HEK293 (cell line): ENCODE measurements around the gene SNRNP27.

Experiments
- CTCF ChIA-PET: fragments of 350-600 bp; formaldehyde crosslinking; extraction: SDS; loops from one replicate; lab custom pipeline; 2021; ENCODE audit warnings: antibody characterized with exemption; lab: Yijun Ruan, JAX
- POLR2A ChIA-PET: fragments of 300-600 bp; formaldehyde crosslinking; extraction: SDS; loops from one replicate; lab custom pipeline; 2020; ENCODE audit warnings: antibody characterized with exemption, inconsistent platforms; lab: Yijun Ruan, JAX
- H3K27ac ChIP-seq: fragments of 200-500 bp; sonication (Bioruptor generic); 2 replicates; pipeline ENCODE4 v1.5.1; 2014; ENCODE audit warnings: low read depth, low read length, control low read depth, inconsistent platforms; ENCODE audit errors: extremely low read depth
- H3K36me3 ChIP-seq, 2 experiments: fragments of 200-500 bp in 1 of 2; sonication (Bioruptor generic) in 1 of 2; 1 replicate in 1 of 2; 2 replicates in 1 of 2; pipeline ENCODE4 v1.5.1; 2014 to 2017; ENCODE audit warnings: inconsistent platforms in 2 of 2, low read length in 2 of 2; ENCODE audit not compliant: control insufficient read depth in 2 of 2, insufficient read depth in 1 of 2
- H3K4me1 ChIP-seq: fragments of 200-500 bp; sonication (Bioruptor generic); 2 replicates; pipeline ENCODE4 v1.5.1; 2014; ENCODE audit warnings: mild to moderate bottlenecking, low read length, inconsistent platforms; ENCODE audit not compliant: control insufficient read depth, insufficient read depth
- H3K4me3 ChIP-seq: 2 replicates; pipeline ENCODE4 v1.5.1; 2011; ENCODE audit warnings: low read depth, mild to moderate bottlenecking, control low read depth, low read length, moderate library complexity
- H3K9me3 ChIP-seq: fragments of 200-500 bp; sonication (Bioruptor generic); 2 replicates; pipeline ENCODE4 v1.5.1; 2014; ENCODE audit warnings: low read depth, low read length, inconsistent platforms; ENCODE audit not compliant: control insufficient read depth, insufficient read depth
- FEZF1 ChIP-seq: fragments of 450-650 bp; formaldehyde crosslinking; IDR thresholded peaks from 2 replicates; pipeline ENCODE4 v1.5.1; 2016; ENCODE audit warnings: missing biosample characterization, missing genetic modification characterization
- HOXD13 ChIP-seq: sonication (generic); formaldehyde crosslinking; IDR thresholded peaks from 2 replicates; pipeline ENCODE4 v1.8.0; 2022; ENCODE audit warnings: missing genetic modification reagents, borderline replicate concordance
- IKZF3 ChIP-seq: fragments of 450-650 bp; IDR thresholded peaks from 2 replicates; pipeline ENCODE4 v1.5.0; 2018; ENCODE audit warnings: missing biosample characterization, mild to moderate bottlenecking, missing genetic modification characterization, moderate library complexity
- SCRT2 ChIP-seq: fragments of 450-650 bp; formaldehyde crosslinking; IDR thresholded peaks from 2 replicates; pipeline ENCODE4 v1.5.1; 2016; ENCODE audit warnings: missing biosample characterization, missing genetic modification characterization
- SETDB1 ChIP-seq: IDR thresholded peaks from one replicate; pipeline ENCODE4 v1.6.1; 2017; ENCODE audit warnings: mild to moderate bottlenecking, low read length, moderate library complexity, mixed read lengths; ENCODE audit not compliant: insufficient read length
- SP3 ChIP-seq: fragments of 450-650 bp; formaldehyde crosslinking; IDR thresholded peaks from 2 replicates; pipeline ENCODE4 v1.5.1; 2016; ENCODE audit warnings: missing biosample characterization, missing genetic modification characterization
- ZBTB1 ChIP-seq: fragments of 450-650 bp; formaldehyde crosslinking; IDR thresholded peaks from 2 replicates; pipeline ENCODE4 v1.5.1; 2016; ENCODE audit warnings: missing biosample characterization, missing genetic modification characterization
- ZNF175 ChIP-seq: fragments of 450-650 bp; formaldehyde crosslinking; IDR thresholded peaks from 2 replicates; pipeline ENCODE4 v1.5.1; 2016; ENCODE audit warnings: missing biosample characterization, missing genetic modification characterization
- ZNF274 ChIP-seq, 2 experiments: fragments of 200-500 bp in 1 of 2; fragments of 450-650 bp in 1 of 2; sonication (Bioruptor generic) in 1 of 2; formaldehyde crosslinking in 1 of 2; IDR thresholded peaks; 2 replicates each; pipeline versions ENCODE4 v1.5.1 to v1.6.1; 2014 to 2016; ENCODE audit warnings: borderline replicate concordance in 1 of 2, inconsistent platforms in 1 of 2, low read length in 1 of 2, missing biosample characterization in 1 of 2, missing genetic modification characterization in 1 of 2
- ZNF302 ChIP-seq: fragments of 450-650 bp; formaldehyde crosslinking; IDR thresholded peaks from 2 replicates; pipeline ENCODE4 v1.5.1; 2016; ENCODE audit warnings: missing biosample characterization, missing genetic modification characterization, low read depth
- ZNF324 ChIP-seq: fragments of 450-650 bp; formaldehyde crosslinking; IDR thresholded peaks from 2 replicates; pipeline ENCODE4 v1.5.1; 2016; ENCODE audit warnings: missing biosample characterization, missing genetic modification characterization
- ZNF391 ChIP-seq: fragments of 450-650 bp; formaldehyde crosslinking; IDR thresholded peaks from 2 replicates; pipeline ENCODE4 v1.5.1; 2016; ENCODE audit warnings: low read depth, missing biosample characterization, missing genetic modification characterization, borderline replicate concordance
- ZNF423 ChIP-seq: fragments of 450-650 bp; formaldehyde crosslinking; IDR thresholded peaks from 2 replicates; pipeline ENCODE4 v1.5.1; 2016; ENCODE audit warnings: missing biosample characterization, missing genetic modification characterization
- ZNF48 ChIP-seq: fragments of 450-650 bp; formaldehyde crosslinking; IDR thresholded peaks from 2 replicates; pipeline ENCODE4 v1.5.1; 2016; ENCODE audit warnings: missing biosample characterization, missing genetic modification characterization
- ZNF610 ChIP-seq: fragments of 450-650 bp; formaldehyde crosslinking; IDR thresholded peaks from 2 replicates; pipeline ENCODE4 v1.5.1; 2016; ENCODE audit warnings: missing biosample characterization, missing genetic modification characterization, borderline replicate concordance
- ZNF654 ChIP-seq: fragments of 450-650 bp; formaldehyde crosslinking; IDR thresholded peaks from 2 replicates; pipeline ENCODE4 v1.5.1; 2016; ENCODE audit warnings: low read depth, missing biosample characterization, missing genetic modification characterization
- ZXDB ChIP-seq: fragments of 450-650 bp; formaldehyde crosslinking; IDR thresholded peaks from 2 replicates; pipeline ENCODE4 v1.5.1; 2016; ENCODE audit warnings: missing biosample characterization, missing genetic modification characterization
- TF ChIP-seq, protein P1 (sequence below): fragments of 450-650 bp; formaldehyde crosslinking; IDR thresholded peaks from 2 replicates; pipeline ENCODE4 v1.5.1; 2016; ENCODE audit warnings: missing biosample characterization, missing genetic modification characterization
- TF ChIP-seq, protein P2 (sequence below): fragments of 450-650 bp; formaldehyde crosslinking; IDR thresholded peaks from 2 replicates; pipeline ENCODE4 v1.5.1; 2016; ENCODE audit warnings: missing biosample characterization, missing genetic modification characterization
- TF ChIP-seq, protein P3 (sequence below): fragments of 450-650 bp; formaldehyde crosslinking; IDR thresholded peaks from 2 replicates; pipeline ENCODE4 v1.5.1; 2016; ENCODE audit warnings: missing biosample characterization, missing genetic modification characterization, borderline replicate concordance
- TF ChIP-seq, protein P4 (sequence below): fragments of 450-650 bp; formaldehyde crosslinking; IDR thresholded peaks from 2 replicates; pipeline ENCODE4 v1.5.1; 2016; ENCODE audit warnings: missing biosample characterization, missing genetic modification characterization
- TF ChIP-seq, protein P5 (sequence below): fragments of 450-650 bp; formaldehyde crosslinking; conservative IDR thresholded peaks from 2 replicates; pipeline ENCODE4 v1.5.1; 2016; ENCODE audit warnings: low read depth, missing biosample characterization, missing genetic modification characterization

The SNRNP27 gene

DNA sequence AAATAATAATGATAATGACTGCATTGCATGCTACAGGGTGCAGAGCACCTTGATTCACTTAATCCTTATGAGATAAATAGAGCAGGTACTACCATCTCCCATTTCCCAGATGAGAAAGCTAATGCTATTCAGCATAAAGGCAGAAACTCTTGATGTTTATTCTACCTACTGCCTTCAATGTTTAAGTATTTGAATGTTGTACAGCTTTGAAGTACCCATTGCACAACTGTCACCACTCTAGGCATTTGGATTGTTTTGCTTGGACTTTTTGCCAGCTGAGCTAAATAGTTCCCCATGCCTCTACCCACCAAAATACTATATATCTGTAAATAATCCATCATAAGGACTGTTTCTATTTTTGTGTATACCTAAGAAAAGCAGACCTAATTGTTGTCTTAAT, 13.5 kb downstream of the SNRNP27 start:
- no peak overlapping the region for H3K27ac ChIP-seq
- CTCF ChIA-PET = interaction anchor here (0.6 kb wide), 1 partner anchor 9 kb away, joined by 3 read pairs; no protein-coding TSS in a partner anchor
- POLR2A ChIA-PET = no interaction called here
- H3K36me3 ChIP-seq = peaks cover 51 to 73% of the 10 kb centered on the region in 2 experiments
- TF ChIP-seq ZNF423 (tag by site-specific recombination) (no peak), SETDB1 (no peak), SCRT2 (tag by site-specific recombination) (no peak), ZNF391 (tag by site-specific recombination) (no peak), ZNF610 (tag by site-specific recombination) (no peak), ZBTB1 (no peak), ZNF48 (tag by site-specific recombination) (no peak), ZNF274 (IDR thresholded peaks at IDR 0.05; ENCODE audit: low read length) (no peak), ZNF274 (tag by site-specific recombination; IDR thresholded peaks at IDR 0.05; ENCODE audit: borderline replicate concordance) (no peak), HOXD13 (no peak), IKZF3 (tag by site-specific recombination) (no peak), FEZF1 (tag by site-specific recombination) (no peak), ZXDB (tag by site-specific recombination) (no peak), ZNF302 (tag by site-specific recombination) (no peak), SP3 (tag by site-specific recombination) (no peak)
- TF ChIP-seq, protein P1, sequence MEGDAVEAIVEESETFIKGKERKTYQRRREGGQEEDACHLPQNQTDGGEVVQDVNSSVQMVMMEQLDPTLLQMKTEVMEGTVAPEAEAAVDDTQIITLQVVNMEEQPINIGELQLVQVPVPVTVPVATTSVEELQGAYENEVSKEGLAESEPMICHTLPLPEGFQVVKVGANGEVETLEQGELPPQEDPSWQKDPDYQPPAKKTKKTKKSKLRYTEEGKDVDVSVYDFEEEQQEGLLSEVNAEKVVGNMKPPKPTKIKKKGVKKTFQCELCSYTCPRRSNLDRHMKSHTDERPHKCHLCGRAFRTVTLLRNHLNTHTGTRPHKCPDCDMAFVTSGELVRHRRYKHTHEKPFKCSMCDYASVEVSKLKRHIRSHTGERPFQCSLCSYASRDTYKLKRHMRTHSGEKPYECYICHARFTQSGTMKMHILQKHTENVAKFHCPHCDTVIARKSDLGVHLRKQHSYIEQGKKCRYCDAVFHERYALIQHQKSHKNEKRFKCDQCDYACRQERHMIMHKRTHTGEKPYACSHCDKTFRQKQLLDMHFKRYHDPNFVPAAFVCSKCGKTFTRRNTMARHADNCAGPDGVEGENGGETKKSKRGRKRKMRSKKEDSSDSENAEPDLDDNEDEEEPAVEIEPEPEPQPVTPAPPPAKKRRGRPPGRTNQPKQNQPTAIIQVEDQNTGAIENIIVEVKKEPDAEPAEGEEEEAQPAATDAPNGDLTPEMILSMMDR (tag by site-specific recombination) = no peak
- TF ChIP-seq, protein P2, sequence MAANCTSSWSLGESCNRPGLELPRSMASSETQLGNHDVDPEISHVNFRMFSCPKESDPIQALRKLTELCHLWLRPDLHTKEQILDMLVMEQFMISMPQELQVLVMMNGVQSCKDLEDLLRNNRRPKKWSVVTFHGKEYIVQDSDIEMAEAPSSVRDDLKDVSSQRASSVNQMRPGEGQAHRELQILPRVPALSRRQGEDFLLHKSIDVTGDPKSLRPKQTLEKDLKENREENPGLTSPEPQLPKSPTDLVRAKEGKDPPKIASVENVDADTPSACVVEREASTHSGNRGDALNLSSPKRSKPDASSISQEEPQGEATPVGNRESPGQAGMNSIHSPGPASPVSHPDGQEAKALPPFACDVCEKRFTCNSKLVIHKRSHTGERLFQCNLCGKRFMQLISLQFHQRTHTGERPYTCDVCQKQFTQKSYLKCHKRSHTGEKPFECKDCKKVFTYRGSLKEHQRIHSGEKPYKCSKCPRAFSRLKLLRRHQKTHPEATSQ (tag by site-specific recombination) = no peak
- TF ChIP-seq, protein P3, sequence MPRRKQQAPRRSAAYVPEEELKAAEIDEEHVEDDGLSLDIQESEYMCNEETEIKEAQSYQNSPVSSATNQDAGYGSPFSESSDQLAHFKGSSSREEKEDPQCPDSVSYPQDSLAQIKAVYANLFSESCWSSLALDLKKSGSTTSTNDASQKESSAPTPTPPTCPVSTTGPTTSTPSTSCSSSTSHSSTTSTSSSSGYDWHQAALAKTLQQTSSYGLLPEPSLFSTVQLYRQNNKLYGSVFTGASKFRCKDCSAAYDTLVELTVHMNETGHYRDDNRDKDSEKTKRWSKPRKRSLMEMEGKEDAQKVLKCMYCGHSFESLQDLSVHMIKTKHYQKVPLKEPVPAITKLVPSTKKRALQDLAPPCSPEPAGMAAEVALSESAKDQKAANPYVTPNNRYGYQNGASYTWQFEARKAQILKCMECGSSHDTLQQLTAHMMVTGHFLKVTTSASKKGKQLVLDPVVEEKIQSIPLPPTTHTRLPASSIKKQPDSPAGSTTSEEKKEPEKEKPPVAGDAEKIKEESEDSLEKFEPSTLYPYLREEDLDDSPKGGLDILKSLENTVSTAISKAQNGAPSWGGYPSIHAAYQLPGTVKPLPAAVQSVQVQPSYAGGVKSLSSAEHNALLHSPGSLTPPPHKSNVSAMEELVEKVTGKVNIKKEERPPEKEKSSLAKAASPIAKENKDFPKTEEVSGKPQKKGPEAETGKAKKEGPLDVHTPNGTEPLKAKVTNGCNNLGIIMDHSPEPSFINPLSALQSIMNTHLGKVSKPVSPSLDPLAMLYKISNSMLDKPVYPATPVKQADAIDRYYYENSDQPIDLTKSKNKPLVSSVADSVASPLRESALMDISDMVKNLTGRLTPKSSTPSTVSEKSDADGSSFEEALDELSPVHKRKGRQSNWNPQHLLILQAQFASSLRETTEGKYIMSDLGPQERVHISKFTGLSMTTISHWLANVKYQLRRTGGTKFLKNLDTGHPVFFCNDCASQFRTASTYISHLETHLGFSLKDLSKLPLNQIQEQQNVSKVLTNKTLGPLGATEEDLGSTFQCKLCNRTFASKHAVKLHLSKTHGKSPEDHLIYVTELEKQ (tag by site-specific recombination) = no peak
- TF ChIP-seq, all 188 proteins: peak for 0
- Histone ChIP-seq H3K4me3 (no peak overlapping the region), H3K9me3 (no peaks in the 10 kb centered on the region), H3K4me1 (no peaks in the 10 kb centered on the region)

DNA sequence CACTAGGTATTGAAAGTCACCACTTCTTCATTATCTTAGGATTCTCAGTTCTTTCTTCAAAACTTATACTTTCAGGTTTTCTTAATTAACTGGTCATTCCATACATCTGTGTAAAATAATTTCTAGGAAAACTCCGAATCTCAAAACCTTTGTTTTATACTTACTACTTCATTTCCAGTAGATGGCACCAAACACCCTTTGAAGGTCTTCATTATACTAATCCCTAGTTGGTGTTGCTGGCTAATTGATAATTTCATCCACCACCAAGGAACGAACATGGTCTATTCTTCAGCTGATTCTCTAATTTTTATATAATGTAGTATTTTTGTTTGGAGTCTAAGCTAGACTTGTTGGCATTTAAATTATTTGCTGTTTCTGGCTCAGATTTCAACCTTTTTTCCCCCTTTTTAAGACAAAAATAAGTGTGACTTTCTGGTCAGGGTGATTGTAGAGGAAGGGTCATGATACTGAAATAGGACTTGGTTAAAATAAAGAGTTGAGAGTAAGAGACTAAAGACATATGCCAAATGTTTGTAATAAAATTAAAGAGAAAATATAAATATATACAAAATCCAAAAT, 18.3 kb downstream of the SNRNP27 start:
- H3K4me3 ChIP-seq = no peak overlapping the region
- peaks cover 16 to 44% of the 10 kb centered on the region in 2 experiments for H3K36me3 ChIP-seq
- ChIA-PET CTCF (interaction anchor here (0.6 to 6.0 kb wide), 25 partner anchors 9 to 407 kb away, joined by 3 to 74 read pairs (median 4); partner anchors contain the start of genes FAM136A, PCYOX1, SNRNP27 and SNRPG), POLR2A (interaction anchor here (1.4 kb wide), 1 partner anchor 381 kb away, joined by 3 read pairs; the partner anchor contains the start of gene SNRPG)
- no peak overlapping the region for H3K27ac ChIP-seq
- no peaks in the 10 kb centered on the region for H3K9me3 ChIP-seq
- H3K4me1 ChIP-seq = no peaks in the 10 kb centered on the region
- TF ChIP-seq ZNF654 (tag by site-specific recombination) (peak; percentile 79), ZNF175 (tag by site-specific recombination) (no peak), ZNF324 (tag by site-specific recombination) (no peak)
- TF ChIP-seq, protein P4, sequence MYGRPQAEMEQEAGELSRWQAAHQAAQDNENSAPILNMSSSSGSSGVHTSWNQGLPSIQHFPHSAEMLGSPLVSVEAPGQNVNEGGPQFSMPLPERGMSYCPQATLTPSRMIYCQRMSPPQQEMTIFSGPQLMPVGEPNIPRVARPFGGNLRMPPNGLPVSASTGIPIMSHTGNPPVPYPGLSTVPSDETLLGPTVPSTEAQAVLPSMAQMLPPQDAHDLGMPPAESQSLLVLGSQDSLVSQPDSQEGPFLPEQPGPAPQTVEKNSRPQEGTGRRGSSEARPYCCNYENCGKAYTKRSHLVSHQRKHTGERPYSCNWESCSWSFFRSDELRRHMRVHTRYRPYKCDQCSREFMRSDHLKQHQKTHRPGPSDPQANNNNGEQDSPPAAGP (tag by site-specific recombination) = no peak
- TF ChIP-seq, protein P5, sequence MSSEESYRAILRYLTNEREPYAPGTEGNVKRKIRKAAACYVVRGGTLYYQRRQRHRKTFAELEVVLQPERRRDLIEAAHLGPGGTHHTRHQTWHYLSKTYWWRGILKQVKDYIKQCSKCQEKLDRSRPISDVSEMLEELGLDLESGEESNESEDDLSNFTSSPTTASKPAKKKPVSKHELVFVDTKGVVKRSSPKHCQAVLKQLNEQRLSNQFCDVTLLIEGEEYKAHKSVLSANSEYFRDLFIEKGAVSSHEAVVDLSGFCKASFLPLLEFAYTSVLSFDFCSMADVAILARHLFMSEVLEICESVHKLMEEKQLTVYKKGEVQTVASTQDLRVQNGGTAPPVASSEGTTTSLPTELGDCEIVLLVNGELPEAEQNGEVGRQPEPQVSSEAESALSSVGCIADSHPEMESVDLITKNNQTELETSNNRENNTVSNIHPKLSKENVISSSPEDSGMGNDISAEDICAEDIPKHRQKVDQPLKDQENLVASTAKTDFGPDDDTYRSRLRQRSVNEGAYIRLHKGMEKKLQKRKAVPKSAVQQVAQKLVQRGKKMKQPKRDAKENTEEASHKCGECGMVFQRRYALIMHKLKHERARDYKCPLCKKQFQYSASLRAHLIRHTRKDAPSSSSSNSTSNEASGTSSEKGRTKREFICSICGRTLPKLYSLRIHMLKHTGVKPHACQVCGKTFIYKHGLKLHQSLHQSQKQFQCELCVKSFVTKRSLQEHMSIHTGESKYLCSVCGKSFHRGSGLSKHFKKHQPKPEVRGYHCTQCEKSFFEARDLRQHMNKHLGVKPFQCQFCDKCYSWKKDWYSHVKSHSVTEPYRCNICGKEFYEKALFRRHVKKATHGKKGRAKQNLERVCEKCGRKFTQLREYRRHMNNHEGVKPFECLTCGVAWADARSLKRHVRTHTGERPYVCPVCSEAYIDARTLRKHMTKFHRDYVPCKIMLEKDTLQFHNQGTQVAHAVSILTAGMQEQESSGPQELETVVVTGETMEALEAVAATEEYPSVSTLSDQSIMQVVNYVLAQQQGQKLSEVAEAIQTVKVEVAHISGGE (tag by site-specific recombination) = no peak
